Ascending aorta (tissue), 2 donors: ENCODE measurements around the gene SORCS3. TPM values are rescaled to one million over a fixed set of nuclear protein-coding genes. Genes with fewer than 3 reads are reported as not detected.

Experiments used
- DNase-seq, 2 donors: peaks; one replicate each; pipeline ENCODE4 v3.0.0-alpha.2; 2019; ENCODE audit warnings: low spot score in 2 of 2
- H3K27ac ChIP-seq, 2 donors: fragments of 200-600 bp; sonication (generic); one replicate each; pipeline ENCODE4 v1.5.1; 2016 to 2017; ENCODE audit warnings: mild to moderate bottlenecking in 1 of 2
- H3K27me3 ChIP-seq: fragments of 200-600 bp; sonication (generic); one replicate; pipeline ENCODE4 v1.5.1; 2017
- H3K36me3 ChIP-seq, 2 donors: fragments of 200-600 bp; sonication (generic); one replicate each; pipeline ENCODE4 v1.5.1; 2016
- H3K4me1 ChIP-seq, 2 donors: fragments of 200-600 bp; sonication (generic); one replicate each; pipeline ENCODE4 v1.5.1; 2016 to 2017; ENCODE audit warnings: mild to moderate bottlenecking in 1 of 2
- H3K4me3 ChIP-seq, 2 donors: fragments of 200-600 bp; sonication (generic); one replicate each; pipeline ENCODE4 v1.5.1; 2016 to 2017; ENCODE audit warnings: mild to moderate bottlenecking in 1 of 2
- H3K9me3 ChIP-seq, 2 donors: fragments of 200-600 bp; sonication (generic); one replicate each; pipeline ENCODE4 v1.5.1; 2016
- CTCF ChIP-seq, 3 experiments: fragments of 200-600 bp in 2 of 3; fragments of 450-650 bp in 1 of 3; sonication (generic) in 2 of 3; IDR thresholded peaks; one replicate each; pipeline ENCODE4 v1.5.1; 2016 to 2019; ENCODE audit warnings: antibody characterized with exemption in 3 of 3, mild to moderate bottlenecking in 1 of 3, moderate library complexity in 1 of 3
- intact Hi-C: fragments of 100-400 bp; cut with DNase I; formaldehyde crosslinking; loops from one replicate; pipeline ENCODE4 v1.15.1; 2023
- total RNA-seq: library from RNA; depleted of rRNA; stranded (reverse); fragments of >200 nt; gene quantifications from one replicate; pipeline ENCODE4 v1.1.0, GENCODE V29; 2016

SORCS3 gene
- total RNA-seq, 1 donor from 2014 or later: not detected

GRCh38 chr10:105284476-105285215, 643.6 kb downstream of the SORCS3 start:
- DNase-seq: no peak
- Histone ChIP-seq H3K4me1 (no peaks in the 10 kb centered on the region), H3K36me3 (no peaks in the 10 kb centered on the region), H3K27ac (no peak overlapping the region), H3K9me3 (no peaks in the 10 kb centered on the region), H3K4me3 (no peak overlapping the region), H3K27me3 (no peaks in the 10 kb centered on the region)
- intact Hi-C loops: no loop called here
- TF ChIP-seq CTCF (IDR thresholded peaks at IDR 0.05): no peak

- no peaks in the 10 kb centered on the region for H3K9me3 ChIP-seq
- no peaks in the 10 kb centered on the region for H3K4me1 ChIP-seq
- no peak for TF ChIP-seq CTCF (IDR thresholded peaks at IDR 0.05)
- intact Hi-C loops: no loop called here
- H3K36me3 ChIP-seq: no peaks in the 10 kb centered on the region
- H3K4me3 ChIP-seq: no peak overlapping the region
- DNase-seq: no peak
- no peaks in the 10 kb centered on the region for H3K27me3 ChIP-seq
- no peak overlapping the region for H3K27ac ChIP-seq
Observed at GRCh38 chr10:105288026-105288425, 646.9 kb downstream of the SORCS3 start.

- H3K27me3 ChIP-seq: no peaks in the 10 kb centered on the region
- H3K27ac ChIP-seq: no peak overlapping the region
- H3K4me3 ChIP-seq: no peak overlapping the region
- H3K36me3 ChIP-seq: no peaks in the 10 kb centered on the region
- intact Hi-C loops: no loop called here
- no peak for TF ChIP-seq CTCF (IDR thresholded peaks at IDR 0.05)
- no peaks in the 10 kb centered on the region for H3K4me1 ChIP-seq
- no peak for DNase-seq
- no peaks in the 10 kb centered on the region for H3K9me3 ChIP-seq
Observed at GRCh38 chr10:105288613-105289012, 647.5 kb downstream of the SORCS3 start.

GRCh38 chr10:105291571-105291970, 650.5 kb downstream of the SORCS3 start:
- H3K4me1 ChIP-seq: no peaks in the 10 kb centered on the region
- DNase-seq: no peak
- intact Hi-C loops: no loop called here
- TF ChIP-seq CTCF (IDR thresholded peaks at IDR 0.05): no peak
- H3K27me3 ChIP-seq: no peaks in the 10 kb centered on the region
- H3K9me3 ChIP-seq: no peaks in the 10 kb centered on the region
- no peaks in the 10 kb centered on the region for H3K36me3 ChIP-seq
- H3K27ac ChIP-seq: no peak overlapping the region
- H3K4me3 ChIP-seq: no peak overlapping the region

- no peak overlapping the region for H3K4me3 ChIP-seq
- no peaks in the 10 kb centered on the region for H3K27me3 ChIP-seq
- no peak for DNase-seq
- TF ChIP-seq CTCF (IDR thresholded peaks at IDR 0.05): no peak
- no peaks in the 10 kb centered on the region for H3K4me1 ChIP-seq
- intact Hi-C loops: no loop called here
- no peak overlapping the region for H3K27ac ChIP-seq
- no peaks in the 10 kb centered on the region for H3K36me3 ChIP-seq
- no peaks in the 10 kb centered on the region for H3K9me3 ChIP-seq
Observed at GRCh38 chr10:105292236-105292635, 651.1 kb downstream of the SORCS3 start.
